ENCODE results near the gene GOLGA6L24. TPM values are rescaled to one million over a fixed set of nuclear protein-coding genes. Genes with fewer than 3 reads are reported as not detected.
"Not testable (repeated sequence)": the region's sequence is repeated elsewhere in the genome, so short reads cannot be mapped to it uniquely, and the experiment has no call there.

The GOLGA6L24 gene
- total and polyA plus RNA-seq, 4 experiments from 2014 or later = not detected

GRCh38 chr15:28321358-28322078, 36.4 kb downstream of the GOLGA6L24 start:
- H3K27ac ChIP-seq (ENCODE audit: low read depth, low read length); H3K27me3 Mint-ChIP-seq; H3K9me3 ChIP-seq (ENCODE audit: control insufficient read depth in 1 of 2, low read length in 2 of 2); H3K4me1 ChIP-seq (ENCODE audit: insufficient read depth, low read length); CTCF ChIA-PET (ENCODE audit: partially characterized antibody); POLR2A ChIA-PET (ENCODE audit: partially characterized antibody); intact Hi-C loops (cut with micrococcal nuclease); H3K4me1 Mint-ChIP-seq; H3K27me3 ChIP-seq (ENCODE audit: insufficient read depth, low read length); H3K4me3 ChIP-seq (ENCODE audit: low read length in 2 of 2); H3K36me3 ChIP-seq (ENCODE audit: insufficient read depth, low read length); H3K9me3 Mint-ChIP-seq: not testable (repeated sequence)
- Mint-ChIP-seq H3K27ac (peak overlapping the region; percentile 71 to 97 (median 90)), H3K36me3 (peaks cover 5 to 11% of the 10 kb centered on the region in 2 donors), H3K4me3 (peak overlapping the region; percentile 97 to 100 (median 98))
- peak in 4 of 5 donors; percentile 6 to 20 (median 8) for DNase-seq

GRCh38 chr15:28319725-28320124, 38.2 kb downstream of the GOLGA6L24 start:
- H3K4me1 Mint-ChIP-seq; H3K27ac ChIP-seq (ENCODE audit: low read depth, low read length); H3K27me3 Mint-ChIP-seq; H3K9me3 Mint-ChIP-seq; H3K27ac Mint-ChIP-seq; H3K4me3 Mint-ChIP-seq; intact Hi-C loops (cut with micrococcal nuclease); H3K9me3 ChIP-seq (ENCODE audit: control insufficient read depth in 1 of 2, low read length in 2 of 2); H3K4me1 ChIP-seq (ENCODE audit: insufficient read depth, low read length); H3K36me3 ChIP-seq (ENCODE audit: insufficient read depth, low read length); H3K27me3 ChIP-seq (ENCODE audit: insufficient read depth, low read length); CTCF ChIA-PET (ENCODE audit: partially characterized antibody); H3K4me3 ChIP-seq (ENCODE audit: low read length in 2 of 2); DNase-seq; POLR2A ChIA-PET (ENCODE audit: partially characterized antibody): not testable (repeated sequence)
- peaks cover 10 to 22% of the 10 kb centered on the region in 2 donors for H3K36me3 Mint-ChIP-seq

GRCh38 chr15:28318828-28319227, 39.1 kb downstream of the GOLGA6L24 start:
- intact Hi-C loops (cut with micrococcal nuclease); H3K27me3 Mint-ChIP-seq; DNase-seq; H3K9me3 ChIP-seq (ENCODE audit: control insufficient read depth in 1 of 2, low read length in 2 of 2); H3K27ac Mint-ChIP-seq; H3K27me3 ChIP-seq (ENCODE audit: insufficient read depth, low read length); H3K36me3 ChIP-seq (ENCODE audit: insufficient read depth, low read length); H3K27ac ChIP-seq (ENCODE audit: low read depth, low read length); H3K4me1 Mint-ChIP-seq; H3K4me3 ChIP-seq (ENCODE audit: low read length in 2 of 2); H3K9me3 Mint-ChIP-seq; H3K4me3 Mint-ChIP-seq; POLR2A ChIA-PET (ENCODE audit: partially characterized antibody); CTCF ChIA-PET (ENCODE audit: partially characterized antibody); H3K4me1 ChIP-seq (ENCODE audit: insufficient read depth, low read length): not testable (repeated sequence)
- H3K36me3 Mint-ChIP-seq = peaks cover 15 to 26% of the 10 kb centered on the region in 2 donors

- POLR2A ChIA-PET (ENCODE audit: partially characterized antibody); H3K27ac ChIP-seq (ENCODE audit: low read depth, low read length); H3K4me1 ChIP-seq (ENCODE audit: insufficient read depth, low read length); H3K27ac Mint-ChIP-seq; H3K36me3 ChIP-seq (ENCODE audit: insufficient read depth, low read length); H3K27me3 Mint-ChIP-seq; H3K9me3 ChIP-seq (ENCODE audit: control insufficient read depth in 1 of 2, low read length in 2 of 2); H3K4me3 Mint-ChIP-seq; DNase-seq; CTCF ChIA-PET (ENCODE audit: partially characterized antibody); H3K27me3 ChIP-seq (ENCODE audit: insufficient read depth, low read length); intact Hi-C loops (cut with micrococcal nuclease); H3K4me3 ChIP-seq (ENCODE audit: low read length in 2 of 2); H3K4me1 Mint-ChIP-seq; H3K9me3 Mint-ChIP-seq: not testable (repeated sequence)
- peaks cover 18 to 28% of the 10 kb centered on the region in 2 donors for H3K36me3 Mint-ChIP-seq
These were observed 39.8 kb downstream of the GOLGA6L24 start for GRCh38 chr15:28318122-28318521.

GRCh38 chr15:28316958-28317357, 40.9 kb downstream of the GOLGA6L24 start:
- H3K27ac Mint-ChIP-seq; H3K27me3 ChIP-seq (ENCODE audit: insufficient read depth, low read length); POLR2A ChIA-PET (ENCODE audit: partially characterized antibody); H3K4me3 Mint-ChIP-seq; H3K9me3 ChIP-seq (ENCODE audit: control insufficient read depth in 1 of 2, low read length in 2 of 2); H3K27me3 Mint-ChIP-seq; H3K27ac ChIP-seq (ENCODE audit: low read depth, low read length); H3K36me3 ChIP-seq (ENCODE audit: insufficient read depth, low read length); CTCF ChIA-PET (ENCODE audit: partially characterized antibody); intact Hi-C loops (cut with micrococcal nuclease); H3K9me3 Mint-ChIP-seq; H3K4me1 Mint-ChIP-seq; H3K4me1 ChIP-seq (ENCODE audit: insufficient read depth, low read length); DNase-seq; H3K4me3 ChIP-seq (ENCODE audit: low read length in 2 of 2): not testable (repeated sequence)
- peaks cover 18 to 28% of the 10 kb centered on the region in 2 donors for H3K36me3 Mint-ChIP-seq

GRCh38 chr15:28310454-28310853, 47.4 kb downstream of the GOLGA6L24 start:
- Mint-ChIP-seq H3K36me3 (peaks cover 23 to 26% of the 10 kb centered on the region in 2 donors), H3K9me3 (peaks cover 0 to 27% (median 8%) of the 10 kb centered on the region in 8 donors)
- H3K27ac ChIP-seq (ENCODE audit: low read depth, low read length); H3K4me3 ChIP-seq (ENCODE audit: low read length in 2 of 2); H3K9me3 ChIP-seq (ENCODE audit: control insufficient read depth in 1 of 2, low read length in 2 of 2); intact Hi-C loops (cut with micrococcal nuclease); DNase-seq; H3K36me3 ChIP-seq (ENCODE audit: insufficient read depth, low read length); CTCF ChIA-PET (ENCODE audit: partially characterized antibody); H3K4me1 Mint-ChIP-seq; POLR2A ChIA-PET (ENCODE audit: partially characterized antibody); H3K4me3 Mint-ChIP-seq; H3K27ac Mint-ChIP-seq; H3K4me1 ChIP-seq (ENCODE audit: insufficient read depth, low read length); H3K27me3 ChIP-seq (ENCODE audit: insufficient read depth, low read length); H3K27me3 Mint-ChIP-seq: not testable (repeated sequence)

- H3K4me3 Mint-ChIP-seq; H3K27me3 Mint-ChIP-seq; H3K4me1 ChIP-seq (ENCODE audit: insufficient read depth, low read length); H3K4me3 ChIP-seq (ENCODE audit: low read length in 2 of 2); H3K27me3 ChIP-seq (ENCODE audit: insufficient read depth, low read length); H3K4me1 Mint-ChIP-seq; intact Hi-C loops (cut with micrococcal nuclease); POLR2A ChIA-PET (ENCODE audit: partially characterized antibody); H3K36me3 ChIP-seq (ENCODE audit: insufficient read depth, low read length); H3K9me3 ChIP-seq (ENCODE audit: control insufficient read depth in 1 of 2, low read length in 2 of 2); H3K27ac Mint-ChIP-seq; CTCF ChIA-PET (ENCODE audit: partially characterized antibody); H3K27ac ChIP-seq (ENCODE audit: low read depth, low read length); DNase-seq: not testable (repeated sequence)
- Mint-ChIP-seq H3K9me3 (peaks cover 0 to 27% (median 8%) of the 10 kb centered on the region in 8 donors), H3K36me3 (peaks cover 12 to 15% of the 10 kb centered on the region in 2 donors)
These were observed 49.2 kb downstream of the GOLGA6L24 start for GRCh38 chr15:28308718-28309117.
